ENCODE data around the gene UBE2V1. TPM values are rescaled to one million over a fixed set of nuclear protein-coding genes. Genes with fewer than 3 reads are reported as not detected.
A peak's percentile ranks its signal among the peaks of the same experiment; 100 is the strongest.
"Not testable (repeated sequence)": the region's sequence is repeated elsewhere in the genome, so short reads cannot be mapped to it uniquely, and the experiment has no call there.

The UBE2V1 gene
- total RNA-seq, 1 donor = 33.4 TPM

DNA sequence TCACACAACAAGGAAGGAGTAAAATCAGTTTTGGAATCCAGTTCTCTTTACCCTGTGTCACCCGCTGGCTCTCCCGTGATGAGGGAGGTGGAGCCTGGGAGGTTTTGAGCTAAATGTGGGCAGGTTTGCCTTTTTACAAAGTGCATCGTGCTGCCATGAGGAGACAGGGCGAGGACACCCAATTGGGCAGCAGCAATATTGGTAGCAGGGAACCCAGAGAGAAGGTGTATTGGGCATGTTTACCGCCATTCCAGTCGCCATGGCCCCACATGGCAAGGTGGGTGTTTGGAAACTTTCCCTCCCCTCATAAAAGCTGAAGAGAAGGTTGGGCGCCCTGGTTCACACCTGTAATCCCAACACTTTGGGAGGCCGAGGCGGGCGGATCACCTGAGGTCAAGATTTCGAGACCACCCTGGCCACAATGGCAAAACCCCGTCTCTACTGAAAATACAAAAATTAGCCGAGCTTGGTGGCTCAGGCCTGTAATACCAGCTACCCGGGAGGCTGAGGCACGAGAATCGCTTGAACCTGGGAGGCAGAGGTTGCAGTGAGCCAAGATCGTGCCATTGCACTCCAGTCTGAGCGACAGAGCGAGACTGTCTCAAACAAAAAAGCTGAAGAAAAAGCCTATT is 3.5 kb upstream of the UBE2V1 start:
- DNase-seq (ENCODE audit: low read depth in 2 of 3, low spot score in 2 of 3) = no peak

DNA sequence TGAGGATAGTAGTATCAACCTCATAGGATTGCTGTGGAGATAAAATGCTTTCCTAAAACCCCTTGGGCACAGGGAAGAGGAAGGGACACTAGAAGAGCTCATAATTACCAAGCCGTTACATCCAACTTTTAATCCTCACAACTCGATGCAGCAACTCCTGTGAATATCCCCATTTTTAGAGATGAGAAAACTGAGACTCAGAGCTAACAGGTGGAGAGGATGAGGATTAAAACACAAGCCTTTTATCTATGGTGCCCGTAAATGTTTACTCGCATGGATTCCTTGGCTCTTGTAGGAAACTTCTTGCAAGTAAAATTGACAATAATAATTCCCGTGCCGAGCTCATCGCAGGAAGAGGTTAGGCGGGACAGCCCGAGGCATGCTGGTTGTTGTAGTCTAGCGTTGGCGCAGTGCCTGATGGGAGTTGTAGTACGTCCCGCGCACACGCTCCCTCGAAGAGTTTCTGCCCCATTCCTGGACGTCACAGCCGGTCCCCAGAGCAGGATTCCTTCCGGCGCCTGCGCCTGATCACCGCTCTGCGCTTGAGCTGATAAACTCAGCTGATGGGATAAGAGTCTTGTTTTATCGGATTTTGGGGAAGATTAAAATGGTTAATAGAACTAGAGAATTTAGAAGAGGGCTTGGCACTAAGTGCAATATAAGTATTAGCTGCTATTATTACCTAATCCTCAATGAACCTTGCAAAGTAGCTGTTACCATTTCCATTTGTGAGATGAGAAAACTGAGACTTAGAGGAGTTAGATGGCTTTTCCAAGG is 2.8 kb upstream of the UBE2V1 start:
- DNase-seq (ENCODE audit: low read depth in 2 of 3, low spot score in 2 of 3) = peak; percentile 74 to 94 (median 84)

DNA sequence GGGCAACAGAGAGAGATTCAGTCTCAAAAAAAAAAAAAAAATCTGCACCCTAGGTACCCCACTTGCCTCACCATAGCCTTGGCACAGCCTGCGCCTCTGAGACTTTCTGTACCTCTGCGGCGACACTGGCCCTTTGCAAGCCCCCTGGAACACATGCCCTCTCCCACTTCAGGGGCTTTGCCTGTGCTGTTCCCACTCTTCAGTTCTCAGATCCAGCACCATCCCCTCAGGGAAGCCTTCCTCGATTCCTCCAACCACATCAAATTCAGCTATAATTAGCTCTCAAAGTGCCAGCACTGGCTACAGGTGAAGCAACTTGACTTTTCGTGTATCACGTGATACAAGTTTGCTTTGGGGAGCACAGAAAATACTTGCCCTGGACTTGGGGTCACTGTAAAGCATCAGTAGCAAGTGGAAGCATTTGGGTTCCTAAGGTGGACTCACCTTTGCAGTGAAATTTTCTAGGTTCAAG is 2.1 kb upstream of the UBE2V1 start:
- DNase-seq (ENCODE audit: low read depth in 2 of 3, low spot score in 2 of 3) = no peak

DNA sequence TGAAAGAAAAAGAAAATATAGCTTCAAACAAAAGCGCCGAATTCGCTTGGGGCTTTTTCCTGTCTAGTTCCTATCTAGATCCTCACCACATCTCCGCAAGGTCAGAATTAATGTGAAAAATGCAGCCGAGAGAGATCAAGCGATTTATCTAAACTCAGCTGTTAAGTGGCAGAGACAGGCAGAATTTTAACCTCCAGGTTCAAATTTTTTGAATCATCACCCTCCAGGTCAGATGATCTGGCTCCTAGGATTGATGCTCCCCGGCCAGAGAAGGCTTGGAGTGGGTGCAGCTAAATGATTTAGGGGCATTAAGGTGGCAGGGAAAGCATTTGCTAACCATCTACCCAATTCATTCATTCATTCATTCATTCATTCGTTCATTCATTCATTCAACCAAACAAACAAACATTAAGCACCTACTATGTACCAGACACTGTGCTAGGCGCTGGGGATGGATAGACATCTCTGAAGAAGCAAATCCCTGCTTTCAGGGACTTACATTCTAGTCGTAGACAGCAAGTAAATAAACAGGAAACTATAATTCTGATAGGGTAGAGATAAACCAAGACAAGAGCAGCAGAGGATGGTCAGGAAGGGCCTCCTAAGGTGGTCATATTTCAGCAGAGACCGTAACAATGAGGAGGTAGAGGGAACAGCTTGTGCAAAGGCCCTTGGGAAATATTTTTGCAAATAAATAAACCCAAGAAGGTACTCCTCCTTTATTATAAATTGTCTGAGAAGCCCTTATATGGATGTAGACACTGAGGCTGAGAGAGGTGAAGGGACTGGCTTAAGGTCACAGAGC is 672 bp upstream of the UBE2V1 start:
- no peak for DNase-seq (ENCODE audit: low read depth in 2 of 3, low spot score in 2 of 3)

GRCh38 chr20:50111829-50112495 is 988 bp downstream of the UBE2V1 start:
- DNase-seq (ENCODE audit: low read depth in 2 of 3, low spot score in 2 of 3) = no peak

- DNase-seq (ENCODE audit: low read depth in 2 of 3, low spot score in 2 of 3) = no peak
Observed at GRCh38 chr20:50111120-50111828, 1.7 kb downstream of the UBE2V1 start.

- peak in 2 of 3 donors; percentile 94 to 98 for DNase-seq (ENCODE audit: low read depth in 2 of 3, low spot score in 2 of 3)
Observed at GRCh38 chr20:50110141-50111047, 2.6 kb downstream of the UBE2V1 start.

GRCh38 chr20:50108556-50109235 is 4.3 kb downstream of the UBE2V1 start:
- no peak for DNase-seq (ENCODE audit: low read depth in 2 of 3, low spot score in 2 of 3)

- no peak for DNase-seq (ENCODE audit: low read depth in 2 of 3, low spot score in 2 of 3)
Observed at GRCh38 chr20:50107796-50108331, 5.1 kb downstream of the UBE2V1 start.

DNA sequence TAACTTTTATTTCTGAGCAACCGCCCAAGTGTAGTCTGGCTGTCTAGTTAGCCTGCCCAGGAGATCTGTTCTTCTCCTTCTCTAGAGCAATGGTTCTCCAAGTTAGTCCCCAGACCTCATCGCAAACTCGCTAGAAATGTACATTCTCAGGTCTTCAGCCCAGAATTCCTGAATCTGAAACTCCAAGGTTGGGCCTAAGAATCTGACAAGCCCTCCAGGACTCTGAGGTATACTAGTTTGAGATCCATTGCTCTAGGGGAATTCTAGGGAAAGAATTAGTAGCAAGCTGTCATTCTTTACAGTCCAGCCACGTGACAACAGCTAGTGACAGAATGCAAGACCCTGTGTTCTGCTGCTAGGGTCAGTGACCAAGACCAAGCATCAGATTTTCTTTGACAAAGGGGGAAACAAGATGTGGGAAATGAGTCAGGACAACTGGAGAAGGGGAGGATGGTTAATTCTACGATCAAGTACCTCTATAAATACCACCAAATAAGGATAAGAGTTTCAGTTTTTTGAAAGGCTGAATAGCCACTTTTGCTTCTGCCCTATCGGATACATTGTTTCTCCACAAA is 5.8 kb downstream of the UBE2V1 start:
- DNase-seq (ENCODE audit: low read depth in 2 of 3, low spot score in 2 of 3) = no peak

DNA sequence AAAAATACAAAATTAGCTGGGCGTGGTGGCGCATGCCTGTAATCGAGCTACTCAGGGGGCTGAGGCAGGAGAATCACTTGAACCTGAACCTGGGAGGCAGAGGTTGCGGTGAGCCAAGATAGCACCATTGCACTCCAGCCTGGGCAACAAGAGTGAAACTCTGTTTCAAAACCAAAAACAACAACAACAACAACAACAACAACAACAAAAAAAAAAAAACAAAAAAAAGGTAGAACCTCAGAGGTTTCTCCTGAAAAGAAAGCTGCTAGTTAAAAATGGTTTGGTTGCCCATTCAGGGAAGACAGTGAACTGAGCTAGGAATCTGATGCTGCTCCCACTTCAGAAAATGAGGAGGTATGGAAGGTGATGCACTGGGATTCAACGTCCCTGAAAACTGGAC is 6.3 kb downstream of the UBE2V1 start:
- DNase-seq (ENCODE audit: low read depth in 2 of 3, low spot score in 2 of 3) = not testable (repeated sequence)

- DNase-seq (ENCODE audit: low read depth in 2 of 3, low spot score in 2 of 3) = not testable (repeated sequence)
Observed at GRCh38 chr20:50103464-50104107, 9.4 kb downstream of the UBE2V1 start.

GRCh38 chr20:50102551-50102950 is 10.4 kb downstream of the UBE2V1 start:
- not testable (repeated sequence) for DNase-seq (ENCODE audit: low read depth in 2 of 3, low spot score in 2 of 3)

GRCh38 chr20:50101887-50102286 is 11.1 kb downstream of the UBE2V1 start:
- no peak for DNase-seq (ENCODE audit: low read depth in 2 of 3, low spot score in 2 of 3)

DNA sequence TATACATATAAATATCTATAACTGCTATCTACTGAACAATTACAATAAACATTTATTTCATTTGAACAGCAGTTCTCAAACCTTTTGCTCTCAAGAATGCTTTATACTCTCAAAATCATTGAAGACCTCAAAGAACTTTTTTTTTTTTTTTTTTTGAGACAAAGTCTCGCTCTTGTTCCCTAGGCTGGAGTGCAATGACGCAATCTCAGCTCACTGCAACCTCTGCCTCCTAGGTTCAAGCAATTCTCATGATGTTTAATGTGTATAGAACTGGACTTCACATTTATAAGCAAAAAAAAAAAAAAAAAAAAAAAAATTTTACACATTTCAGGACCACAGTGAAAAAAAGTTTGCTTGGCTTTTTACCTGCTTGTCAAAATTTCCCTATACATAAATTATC is 11.7 kb downstream of the UBE2V1 start:
- no peak for DNase-seq (ENCODE audit: low read depth in 2 of 3, low spot score in 2 of 3)

GRCh38 chr20:50100552-50100951 is 12.4 kb downstream of the UBE2V1 start:
- no peak for DNase-seq (ENCODE audit: low read depth in 2 of 3, low spot score in 2 of 3)

- DNase-seq (ENCODE audit: low read depth in 2 of 3, low spot score in 2 of 3) = no peak
Observed at GRCh38 chr20:50099565-50099991, 13.4 kb downstream of the UBE2V1 start.

Measured in hematopoietic multipotent progenitor cell (in vitro differentiated cells).